ENCODE data around the gene GPX4. TPM values are rescaled to one million over a fixed set of nuclear protein-coding genes. Genes with fewer than 3 reads are reported as not detected.

Gene GPX4
- total and polyA plus RNA-seq, 2 of the 13 experiments (the other 11 are each of a cell fraction or from before 2014, with no cell fraction given) = 535 to 613 TPM

- no peak for TF ChIP-seq AKNA (CRISPR knock-in tag; IDR thresholded peaks at IDR 0.05; ENCODE audit: borderline replicate concordance)
- no peak for TF ChIP-seq ZNF530 (CRISPR knock-in tag; IDR thresholded peaks at IDR 0.05; ENCODE audit: low read depth)
- no peak for TF ChIP-seq ZNF761 (CRISPR knock-in tag; conservative IDR thresholded peaks at IDR 0.05)
- no peak for TF ChIP-seq ZNF446 (CRISPR knock-in tag; IDR thresholded peaks at IDR 0.05)
- no peak for TF ChIP-seq FLYWCH1 (CRISPR knock-in tag; IDR thresholded peaks at IDR 0.05)
- TF ChIP-seq ZUFSP (CRISPR knock-in tag; IDR thresholded peaks at IDR 0.05; ENCODE audit: borderline replicate concordance) = no peak
- TF ChIP-seq ZNF75D (CRISPR knock-in tag; IDR thresholded peaks at IDR 0.05; ENCODE audit: borderline replicate concordance) = no peak
- no peak for TF ChIP-seq ISL2 (CRISPR knock-in tag; IDR thresholded peaks at IDR 0.05)
- no peak for TF ChIP-seq ZNF704 (CRISPR knock-in tag; IDR thresholded peaks at IDR 0.05; ENCODE audit: borderline replicate concordance)
- TF ChIP-seq KLF13 (CRISPR knock-in tag; IDR thresholded peaks at IDR 0.05) = no peak
- no peak for TF ChIP-seq SNAPC5 (CRISPR knock-in tag; IDR thresholded peaks at IDR 0.05; ENCODE audit: borderline replicate concordance)
- no peak for TF ChIP-seq ZNF430 (CRISPR knock-in tag; IDR thresholded peaks at IDR 0.05)
- TF ChIP-seq ZFP41 (CRISPR knock-in tag; IDR thresholded peaks at IDR 0.05; ENCODE audit: borderline replicate concordance) = no peak
- no peak for TF ChIP-seq FOSL2 (CRISPR knock-in tag; IDR thresholded peaks at IDR 0.05)
- TF ChIP-seq HNF1A (IDR thresholded peaks at IDR 0.05; ENCODE audit: low read depth) = no peak
- no peak for TF ChIP-seq HNF1A (CRISPR knock-in tag; IDR thresholded peaks at IDR 0.05; ENCODE audit: borderline replicate concordance)
These were observed 9.8 kb upstream of the GPX4 start (continued) for GRCh38 chr19:1093811-1094553.
